IMR-90 (cell line): ENCODE results near the gene ZNF775. TPM values are rescaled to one million over a fixed set of nuclear protein-coding genes. Genes with fewer than 3 reads are reported as not detected.

Experiments
- ATAC-seq: fragments of 200-7000 bp; cut with Tn5 transposase; 2 replicates; pipeline ENCODE4 v1.9.1; 2020; ENCODE audit warnings: low read depth, mild to moderate bottlenecking, moderate library complexity
- BruUV-seq: library from RNA; stranded (reverse); fragments of 400-500 nt; replicated peaks from 2 replicates; lab custom pipeline; 2021; lab: Mats Ljungman, UMichigan
- CTCF ChIA-PET: fragments of 300-600 bp; formaldehyde crosslinking; extraction: SDS; loops from one replicate; lab custom pipeline; 2021; ENCODE audit warnings: antibody characterized with exemption; lab: Yijun Ruan, JAX
- POLR2A ChIA-PET: fragments of 300-600 bp; sonication (Branson Sonifier 250); formaldehyde crosslinking; loops from one replicate; lab custom pipeline; 2022; ENCODE audit warnings: antibody characterized with exemption; ENCODE audit not compliant: unreplicated experiment; lab: Charles Lee
- DNase-seq: peaks from one replicate; pipeline ENCODE4 v3.0.0; 2013
- H2AFZ ChIP-seq: replicated peaks from 2 replicates; pipeline ENCODE3; 2013; ENCODE audit warnings: low read length, mild to moderate bottlenecking; ENCODE audit not compliant: poor library complexity
- H2AK5ac ChIP-seq: 2 replicates; pipeline ENCODE4 v1.6.1; 2013; ENCODE audit warnings: low read depth, low read length, inconsistent platforms
- H2AK9ac ChIP-seq: replicated peaks from 2 replicates; pipeline ENCODE3; 2013; ENCODE audit warnings: mild to moderate bottlenecking, low read depth, low read length, moderate library complexity; ENCODE audit not compliant: poor library complexity
- H2BK120ac ChIP-seq: 2 replicates; pipeline ENCODE4 v1.6.1; 2013; ENCODE audit warnings: low read depth, low read length, inconsistent platforms
- H2BK15ac ChIP-seq: 3 replicates; pipeline ENCODE4 v1.6.1; 2013; ENCODE audit warnings: low read depth, low read length, inconsistent platforms
- H2BK20ac ChIP-seq: 2 replicates; pipeline ENCODE4 v1.6.1; 2013; ENCODE audit warnings: low read depth, mild to moderate bottlenecking, inconsistent platforms, low read length, moderate library complexity
- H2BK5ac ChIP-seq: 2 replicates; pipeline ENCODE4 v1.6.1; 2013; ENCODE audit warnings: mild to moderate bottlenecking, low read depth, low read length, inconsistent platforms; ENCODE audit not compliant: poor library complexity, severe bottlenecking
- H3K14ac ChIP-seq: replicated peaks from 2 replicates; pipeline ENCODE4 v1.6.1; 2013; ENCODE audit warnings: low read depth, low read length, inconsistent platforms
- H3K18ac ChIP-seq: 2 replicates; pipeline ENCODE4 v1.6.1; 2013; ENCODE audit warnings: low read depth, low read length, control low read depth
- H3K23ac ChIP-seq: 2 replicates; pipeline ENCODE4 v1.6.1; 2013; ENCODE audit warnings: low read depth, low read length, inconsistent platforms
- H3K27ac ChIP-seq: 2 replicates; pipeline ENCODE4 v1.5.1; 2013; ENCODE audit warnings: mild to moderate bottlenecking, control low read depth, low read length; ENCODE audit not compliant: insufficient read depth
- H3K27me3 ChIP-seq: 2 replicates; pipeline ENCODE4 v1.6.1; 2013; ENCODE audit warnings: low read length; ENCODE audit not compliant: control insufficient read depth, insufficient read depth
- H3K36me3 ChIP-seq: 2 replicates; pipeline ENCODE4 v1.6.1; 2013; ENCODE audit warnings: low read length, mixed read lengths; ENCODE audit not compliant: control insufficient read depth, insufficient read depth
- H3K4ac ChIP-seq: 2 replicates; pipeline ENCODE4 v1.6.1; 2013; ENCODE audit warnings: low read depth, low read length, inconsistent platforms
- H3K4me1 ChIP-seq: 2 replicates; pipeline ENCODE4 v1.6.1; 2013; ENCODE audit warnings: low read length, mixed read lengths; ENCODE audit not compliant: control insufficient read depth, insufficient read depth
- H3K4me2 ChIP-seq: 2 replicates; pipeline ENCODE4 v1.6.1; 2013; ENCODE audit warnings: low read depth, mild to moderate bottlenecking, control low read depth, low read length, moderate library complexity
- H3K4me3 ChIP-seq: 2 replicates; pipeline ENCODE4 v1.5.1; 2013; ENCODE audit warnings: low read depth, mild to moderate bottlenecking, control low read depth, low read length, moderate library complexity; ENCODE audit not compliant: insufficient read depth
- H3K56ac ChIP-seq: 2 replicates; pipeline ENCODE4 v1.6.1; 2013; ENCODE audit warnings: low read length, inconsistent platforms; ENCODE audit not compliant: insufficient read depth; ENCODE audit errors: extremely low read depth
- H3K79me1 ChIP-seq, 2 experiments: 2 replicates each; pipeline ENCODE4 v1.6.1; 2013; ENCODE audit warnings: low read length in 2 of 2, inconsistent platforms in 1 of 2, low read depth in 1 of 2
- H3K9ac ChIP-seq: 2 replicates; pipeline ENCODE4 v1.6.1; 2013; ENCODE audit warnings: low read depth, low read length, control low read depth
- H3K9me1 ChIP-seq: 2 replicates; pipeline ENCODE4 v1.6.1; 2013; ENCODE audit warnings: low read length, inconsistent platforms; ENCODE audit not compliant: insufficient read depth
- H3K9me3 ChIP-seq: 2 replicates; pipeline ENCODE4 v1.6.1; 2013; ENCODE audit warnings: low read length; ENCODE audit not compliant: control insufficient read depth, insufficient read depth
- H4K20me1 ChIP-seq: 2 replicates; pipeline ENCODE4 v1.6.1; 2013; ENCODE audit warnings: low read length, inconsistent platforms; ENCODE audit not compliant: insufficient read depth
- H4K5ac ChIP-seq: 2 replicates; pipeline ENCODE4 v1.6.1; 2013; ENCODE audit warnings: mild to moderate bottlenecking, low read depth, low read length, control low read depth
- H4K8ac ChIP-seq, 2 experiments: 2 replicates each; pipeline ENCODE4 v1.6.1; 2013; ENCODE audit warnings: low read depth in 2 of 2, low read length in 2 of 2, control low read depth in 1 of 2, inconsistent platforms in 1 of 2
- H4K91ac ChIP-seq: 2 replicates; pipeline ENCODE4 v1.6.1; 2013; ENCODE audit warnings: low read depth, low read length, inconsistent platforms; ENCODE audit not compliant: insufficient read depth
- BHLHE40 ChIP-seq: fragments of 150-350 bp; IDR thresholded peaks from 2 replicates; pipeline ENCODE4 v1.6.1; 2016; ENCODE audit warnings: mild to moderate bottlenecking, low read depth, low read length
- CEBPB ChIP-seq: IDR thresholded peaks from 2 replicates; pipeline ENCODE4 v1.6.1; 2012; ENCODE audit warnings: low read depth, low read length, improper control_type of control experiment
- CHD1 ChIP-seq: IDR thresholded peaks from 2 replicates; pipeline ENCODE4 v1.6.1; 2012; ENCODE audit warnings: low read depth, low read length, improper control_type of control experiment
- MAZ ChIP-seq: IDR thresholded peaks from 2 replicates; pipeline ENCODE4 v1.6.1; 2012; ENCODE audit warnings: low read depth, mild to moderate bottlenecking, low read length, improper control_type of control experiment, moderate library complexity, borderline replicate concordance
- MXI1 ChIP-seq: IDR thresholded peaks from 2 replicates; pipeline ENCODE4 v1.6.1; 2012; ENCODE audit warnings: low read depth, mild to moderate bottlenecking, low read length, moderate library complexity, borderline replicate concordance
- RCOR1 ChIP-seq: IDR thresholded peaks from 2 replicates; pipeline ENCODE4 v1.6.1; 2012; ENCODE audit warnings: mild to moderate bottlenecking, low read length, improper control_type of control experiment; ENCODE audit not compliant: insufficient replicate concordance
- WGBS, 2 experiments: methylation state at CpG; one replicate each; pipeline versions ENCODE4 v1.1.5 to v1.1.7; 2013; ENCODE audit warnings: missing lambda C conversion rate in 2 of 2; ENCODE audit not compliant: insufficient read length in 1 of 2; ENCODE audit errors: extremely low coverage in 2 of 2; 5-methylcytosine and 5-hydroxymethylcytosine counted together
- dilution Hi-C: fragments of 300-500 bp; cut with HindIII; formaldehyde crosslinking; loops from one replicate; pipeline ENCODE4 v1.14.3; 2018; ENCODE audit warnings: low sequenced_read_pairs; ENCODE audit not compliant: unreplicated experiment
- in situ Hi-C: fragments of 300-500 bp; cut with MboI; formaldehyde crosslinking; loops from 3 replicates; pipeline ENCODE4 v1.14.3; 2019; ENCODE audit warnings: low sequenced_read_pairs, inconsistent platforms, mixed read lengths
- intact Hi-C: fragments of 100-400 bp; cut with micrococcal nuclease; formaldehyde crosslinking; loops from 2 replicates; pipeline ENCODE4 v1.10.0; 2022
- polyA plus RNA-seq, 3 experiments: library from polyadenylated mRNA; depleted of rRNA; stranded (reverse); fragments of >200 nt; gene quantifications; 2 replicates each; pipeline ENCODE4 v1.2.3, GENCODE V29; 2012; ENCODE audit warnings: low replicate concordance in 1 of 3
- total RNA-seq: library from RNA; depleted of rRNA; stranded (reverse); fragments of >200 nt; gene quantifications from 2 replicates; pipeline ENCODE4 v1.2.3, GENCODE V29; 2012
- TF ChIP-seq, protein P1 (sequence below): conservative IDR thresholded peaks from 2 replicates; pipeline ENCODE4 v1.5.1; 2012; ENCODE audit warnings: mild to moderate bottlenecking, low read depth, low read length, improper control_type of control experiment
- TF ChIP-seq, protein P2 (sequence below): fragments of 150-350 bp; IDR thresholded peaks from 2 replicates; pipeline ENCODE4 v1.6.1; 2017; ENCODE audit warnings: mild to moderate bottlenecking, antibody characterized with exemption, low read length, low read depth

Gene ZNF775
- total and polyA plus RNA-seq, 2 of the 4 experiments (the other 2 are of a cell fraction) = 1.4 to 2.6 TPM

DNA sequence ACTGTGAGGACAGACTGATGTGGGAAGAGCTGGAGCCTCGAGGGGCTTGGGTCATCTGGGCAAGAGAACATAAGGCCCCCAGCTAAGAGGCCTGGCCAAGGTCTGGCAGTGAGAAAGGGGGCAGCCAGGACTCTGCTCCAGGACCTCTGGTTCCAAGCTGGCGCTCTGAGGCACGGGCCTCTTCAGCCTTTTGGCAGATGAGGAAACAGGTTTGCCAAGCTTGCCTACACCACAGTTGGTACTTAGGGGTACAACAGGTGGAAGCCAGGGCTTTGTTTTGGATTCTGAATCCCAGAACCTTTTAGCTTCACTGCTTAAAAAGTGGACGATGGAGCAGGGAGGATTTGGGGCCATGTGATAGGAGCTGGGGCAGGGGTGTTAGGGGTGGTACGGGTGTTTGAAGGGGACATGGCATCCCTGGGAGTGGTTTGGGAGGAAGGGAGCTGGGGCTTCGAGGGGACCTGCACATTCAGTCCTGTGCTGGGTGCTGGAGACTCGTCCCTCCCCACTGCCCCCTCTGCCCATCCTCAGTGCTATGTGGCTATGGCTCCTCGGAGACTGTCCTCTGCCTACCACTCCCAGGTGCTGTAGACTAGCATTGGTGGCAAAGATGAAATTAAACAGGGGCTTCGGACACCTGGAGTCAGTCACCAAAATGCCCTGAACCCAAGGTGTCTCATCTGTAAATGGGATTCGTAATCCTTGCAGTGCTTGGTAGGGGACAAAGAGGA is 30.3 kb downstream of the ZNF775 start:
- Histone ChIP-seq H2AK9ac (no peak overlapping the region), H4K8ac (no peak overlapping the region), H3K4me1 (peaks cover 13% of the 10 kb centered on the region), H4K20me1 (no peaks in the 10 kb centered on the region; the same call in 1 of the 2 replicates), H3K4me2 (no peak overlapping the region), H3K27ac (no peak overlapping the region), H3K9ac (no peak overlapping the region), H3K14ac (no peak overlapping the region), H4K5ac (no peak overlapping the region), H4K91ac (no peak overlapping the region), H2AFZ (no peak overlapping the region), H3K9me3 (no peaks in the 10 kb centered on the region), H2BK120ac (no peak overlapping the region), H3K4ac (no peak overlapping the region), H2BK15ac (no peak overlapping the region), H3K56ac (no peak overlapping the region), H2BK20ac (no peak overlapping the region), H2BK5ac (no peak overlapping the region), H3K36me3 (no peaks in the 10 kb centered on the region; the same call in 1 of the 2 replicates), H3K18ac (no peak overlapping the region), H2AK5ac (no peak overlapping the region), H3K27me3 (no peaks in the 10 kb centered on the region), H3K23ac (no peak overlapping the region), H3K9me1 (peaks cover 13% of the 10 kb centered on the region), H3K79me1 (peaks cover 0 to 17% of the 10 kb centered on the region in 2 experiments; a peak in 3 of 4 replicates), H3K4me3 (no peak overlapping the region)
- dilution Hi-C loops = no loop called here
- ChIA-PET POLR2A (no interaction called here), CTCF (interaction anchor here (0.6 kb wide), 1 partner anchor 51 kb away, joined by 6 read pairs; no protein-coding TSS in a partner anchor)
- no CpG with 5 or more reads among the region's 10 CpGs for WGBS, 2 experiments
- no peak for DNase-seq
- TF ChIP-seq, protein P1, sequence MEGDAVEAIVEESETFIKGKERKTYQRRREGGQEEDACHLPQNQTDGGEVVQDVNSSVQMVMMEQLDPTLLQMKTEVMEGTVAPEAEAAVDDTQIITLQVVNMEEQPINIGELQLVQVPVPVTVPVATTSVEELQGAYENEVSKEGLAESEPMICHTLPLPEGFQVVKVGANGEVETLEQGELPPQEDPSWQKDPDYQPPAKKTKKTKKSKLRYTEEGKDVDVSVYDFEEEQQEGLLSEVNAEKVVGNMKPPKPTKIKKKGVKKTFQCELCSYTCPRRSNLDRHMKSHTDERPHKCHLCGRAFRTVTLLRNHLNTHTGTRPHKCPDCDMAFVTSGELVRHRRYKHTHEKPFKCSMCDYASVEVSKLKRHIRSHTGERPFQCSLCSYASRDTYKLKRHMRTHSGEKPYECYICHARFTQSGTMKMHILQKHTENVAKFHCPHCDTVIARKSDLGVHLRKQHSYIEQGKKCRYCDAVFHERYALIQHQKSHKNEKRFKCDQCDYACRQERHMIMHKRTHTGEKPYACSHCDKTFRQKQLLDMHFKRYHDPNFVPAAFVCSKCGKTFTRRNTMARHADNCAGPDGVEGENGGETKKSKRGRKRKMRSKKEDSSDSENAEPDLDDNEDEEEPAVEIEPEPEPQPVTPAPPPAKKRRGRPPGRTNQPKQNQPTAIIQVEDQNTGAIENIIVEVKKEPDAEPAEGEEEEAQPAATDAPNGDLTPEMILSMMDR = no peak
- TF ChIP-seq, protein P2, sequence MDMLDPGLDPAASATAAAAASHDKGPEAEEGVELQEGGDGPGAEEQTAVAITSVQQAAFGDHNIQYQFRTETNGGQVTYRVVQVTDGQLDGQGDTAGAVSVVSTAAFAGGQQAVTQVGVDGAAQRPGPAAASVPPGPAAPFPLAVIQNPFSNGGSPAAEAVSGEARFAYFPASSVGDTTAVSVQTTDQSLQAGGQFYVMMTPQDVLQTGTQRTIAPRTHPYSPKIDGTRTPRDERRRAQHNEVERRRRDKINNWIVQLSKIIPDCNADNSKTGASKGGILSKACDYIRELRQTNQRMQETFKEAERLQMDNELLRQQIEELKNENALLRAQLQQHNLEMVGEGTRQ = no peak
- TF ChIP-seq RCOR1 (no peak), MAZ (no peak), CHD1 (no peak), MXI1 (no peak), BHLHE40 (no peak), CEBPB (no peak)
- ATAC-seq = no peak
- in situ Hi-C loops = loop anchor here (25.0 kb wide), 2 partner anchors 547 to 578 kb away; partner anchors contain the start of genes ATP6V0E2, KCNH2 and NOS3
- no TSS peak for BruUV-seq
- intact Hi-C loops = no loop called here
